Stimulated activated CD8-positive, alpha-beta memory T cell treated with anti-CD3 and anti-CD28 coated beads, Interleukin-4, amount 100 ng/mL, for 4 hours (primary cell): ENCODE measurements around the gene GLI1.

ENCODE experiments used
- DNase-seq, 2 donors: peaks; one replicate each; pipeline ENCODE4 v3.0.0-alpha.2; 2020; ENCODE audit warnings: low read depth in 2 of 2, low spot score in 1 of 2

Gene GLI1

DNA sequence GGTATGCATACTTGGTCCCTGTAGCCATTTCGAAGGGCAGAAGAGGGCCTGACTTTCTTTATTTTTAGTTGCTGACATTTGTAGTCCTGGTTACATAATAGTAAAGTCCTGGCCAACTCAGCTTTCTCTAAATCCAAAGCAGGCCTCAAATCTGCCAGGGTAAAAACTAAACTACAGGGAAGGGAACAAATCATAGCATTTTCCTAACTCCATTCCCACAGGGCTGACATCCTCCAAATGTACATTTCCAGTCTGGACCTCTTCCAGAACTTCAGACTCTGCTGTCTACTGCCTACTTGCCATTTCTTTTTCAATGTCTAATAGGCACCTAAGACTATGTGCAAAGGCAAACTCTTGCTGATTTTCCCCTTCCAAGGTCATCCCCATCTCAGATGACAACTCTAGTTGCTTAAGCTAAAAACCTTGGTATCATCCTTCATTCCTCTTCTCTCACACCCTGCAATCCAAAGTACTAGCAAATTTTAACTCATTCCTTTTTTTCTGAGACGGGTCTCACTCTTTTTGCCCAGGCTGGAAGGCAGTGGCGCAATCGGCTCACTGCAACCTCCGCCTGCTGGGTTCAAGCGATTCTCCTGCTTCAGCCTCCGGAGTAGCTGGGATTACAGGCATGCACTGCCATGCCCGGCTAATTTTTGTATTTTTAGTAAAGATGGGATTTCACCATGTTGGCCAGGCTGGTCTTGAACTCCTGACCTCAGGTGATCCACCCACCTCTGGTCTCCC is 58.8 kb downstream of the GLI1 start:
- DNase-seq, result no peak

GRCh38 chr12:57518920-57519795 is 59.6 kb downstream of the GLI1 start:
- no peak for DNase-seq

DNA sequence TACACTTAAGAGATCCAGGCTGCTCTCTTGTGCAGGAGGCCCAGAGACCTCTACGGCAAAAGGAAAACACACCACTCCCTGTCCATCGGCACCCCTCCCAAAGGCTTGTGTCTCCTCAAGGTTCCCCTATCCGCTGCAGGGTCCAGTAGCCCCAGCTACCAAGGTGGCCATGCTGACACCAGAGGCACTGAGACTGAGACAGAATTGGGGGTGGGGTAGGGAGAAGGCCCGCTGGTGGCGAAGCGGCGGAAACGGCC is 60.1 kb downstream of the GLI1 start:
- DNase-seq, result no peak

DNA sequence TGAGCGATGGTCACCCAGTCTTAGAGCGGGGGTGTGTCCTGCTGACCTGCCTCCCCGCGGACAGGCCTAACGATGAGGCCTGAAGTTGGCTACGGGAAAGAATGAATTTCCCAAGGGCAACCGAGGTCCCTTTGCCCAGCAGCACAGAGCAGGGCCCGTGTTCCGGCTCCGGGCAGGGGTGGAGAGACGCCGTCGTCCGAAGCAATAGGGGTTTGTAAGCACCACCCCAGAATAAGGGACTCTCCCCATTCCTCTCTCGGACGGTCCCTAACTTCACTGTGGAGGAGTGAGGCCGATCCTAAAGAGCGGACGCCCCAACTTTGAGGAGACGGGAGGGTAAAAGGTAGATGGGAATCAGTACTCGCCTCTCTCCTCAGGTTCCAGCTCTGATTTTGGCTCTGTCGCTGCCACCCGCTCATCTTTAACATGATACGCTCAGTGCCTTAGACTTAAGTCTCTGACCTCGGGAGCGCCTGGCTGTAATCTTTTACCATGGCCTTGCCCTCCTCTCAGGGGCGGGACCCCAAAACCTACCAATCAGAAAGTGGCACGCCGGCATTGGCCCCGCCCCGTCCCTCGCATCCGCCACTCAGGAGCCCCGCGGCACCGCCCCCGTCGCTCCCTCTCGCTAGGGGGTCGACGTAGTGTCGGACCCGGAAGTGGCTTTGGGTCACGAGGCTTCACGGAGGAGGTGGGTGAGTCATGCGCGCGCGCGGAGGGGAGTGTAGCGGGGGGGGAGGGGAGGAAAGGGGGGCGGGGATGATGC is 60.7 kb downstream of the GLI1 start, which contains the start of gene DDIT3:
Gene DDIT3 (minus strand): TSS at position 462 of the 766 bp plus-strand sequence. CDS start 3,108 bp downstream, outside the sequence.
- peak; percentile 99 to 100 for DNase-seq

GRCh38 chr12:57521525-57522010 is 62.0 kb downstream of the GLI1 start:
- DNase-seq, result no peak
